Measurements from ENCODE around the gene NKPD1. TPM values are rescaled to one million over a fixed set of nuclear protein-coding genes. Genes with fewer than 3 reads are reported as not detected.

Gene NKPD1
- total and polyA plus RNA-seq, 10 of the 15 experiments (the other 5 are each of a cell fraction or from before 2014, with no cell fraction given) = 0.05 to 0.18 (median 0.06) TPM; not detected in 7

DNA sequence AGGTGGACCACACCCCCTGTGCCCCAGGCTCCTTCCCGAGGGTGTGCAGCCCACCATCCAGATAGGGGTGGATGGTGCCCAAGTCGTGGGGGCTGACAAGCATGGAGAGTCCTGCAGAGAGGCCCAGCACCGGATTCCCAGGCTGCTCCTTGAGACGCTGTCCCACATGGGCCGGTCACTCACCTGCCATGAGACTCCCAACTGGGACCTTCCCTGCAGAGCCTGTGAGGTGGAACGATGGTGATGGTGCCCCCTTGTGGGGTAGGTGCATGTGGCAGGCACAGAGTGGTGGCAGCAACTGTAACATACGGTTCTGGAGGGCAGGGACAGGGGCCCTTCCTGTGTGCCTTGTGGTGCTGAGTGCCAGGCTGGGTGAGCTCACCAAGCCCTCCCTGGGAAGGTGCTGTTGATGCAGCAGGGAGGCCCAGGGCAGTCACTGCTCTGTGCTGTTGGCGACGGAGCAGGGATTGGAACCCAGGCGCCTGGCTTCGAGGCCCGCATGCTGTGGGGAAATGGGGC is 34.7 kb downstream of the NKPD1 start (continued):
- TF ChIP-seq CHD2 (IDR thresholded peaks at IDR 0.05; ENCODE audit: borderline replicate concordance, low read depth, low read length) = no peak
- no peak for TF ChIP-seq RBBP5 (conservative IDR thresholded peaks at IDR 0.05)
- TF ChIP-seq MXI1 (IDR thresholded peaks at IDR 0.05; ENCODE audit: low read depth, low read length) = peak; percentile 67; the same call in 1 of the 2 replicates
- 0 out of 4 replicates have a peak, but pooled peaks of 1 of the 2 experiments have one; percentile 5 for TF ChIP-seq SRF (IDR thresholded peaks at IDR 0.05; ENCODE audit: low read depth in 2 of 2, low read length in 2 of 2)
- 0 out of 2 replicates have a peak, but pooled peaks have one; percentile 56 for TF ChIP-seq YY1 (IDR thresholded peaks at IDR 0.05; ENCODE audit: low read depth, low read length)
- TF ChIP-seq BCL11A (IDR thresholded peaks at IDR 0.05; ENCODE audit: low read depth, low read length) = no peak
- no peak for TF ChIP-seq ZNF217 (IDR thresholded peaks at IDR 0.05)
- TF ChIP-seq LARP7 (IDR thresholded peaks at IDR 0.05) = peak; percentile 19; the same call in 1 of the 2 replicates
- no peak for TF ChIP-seq SIN3A (IDR thresholded peaks at IDR 0.05; ENCODE audit: low read depth, low read length)
- peak; percentile 69 for TF ChIP-seq SMC3 (IDR thresholded peaks at IDR 0.05; ENCODE audit: borderline replicate concordance, low read length)
- TF ChIP-seq, protein P1, sequence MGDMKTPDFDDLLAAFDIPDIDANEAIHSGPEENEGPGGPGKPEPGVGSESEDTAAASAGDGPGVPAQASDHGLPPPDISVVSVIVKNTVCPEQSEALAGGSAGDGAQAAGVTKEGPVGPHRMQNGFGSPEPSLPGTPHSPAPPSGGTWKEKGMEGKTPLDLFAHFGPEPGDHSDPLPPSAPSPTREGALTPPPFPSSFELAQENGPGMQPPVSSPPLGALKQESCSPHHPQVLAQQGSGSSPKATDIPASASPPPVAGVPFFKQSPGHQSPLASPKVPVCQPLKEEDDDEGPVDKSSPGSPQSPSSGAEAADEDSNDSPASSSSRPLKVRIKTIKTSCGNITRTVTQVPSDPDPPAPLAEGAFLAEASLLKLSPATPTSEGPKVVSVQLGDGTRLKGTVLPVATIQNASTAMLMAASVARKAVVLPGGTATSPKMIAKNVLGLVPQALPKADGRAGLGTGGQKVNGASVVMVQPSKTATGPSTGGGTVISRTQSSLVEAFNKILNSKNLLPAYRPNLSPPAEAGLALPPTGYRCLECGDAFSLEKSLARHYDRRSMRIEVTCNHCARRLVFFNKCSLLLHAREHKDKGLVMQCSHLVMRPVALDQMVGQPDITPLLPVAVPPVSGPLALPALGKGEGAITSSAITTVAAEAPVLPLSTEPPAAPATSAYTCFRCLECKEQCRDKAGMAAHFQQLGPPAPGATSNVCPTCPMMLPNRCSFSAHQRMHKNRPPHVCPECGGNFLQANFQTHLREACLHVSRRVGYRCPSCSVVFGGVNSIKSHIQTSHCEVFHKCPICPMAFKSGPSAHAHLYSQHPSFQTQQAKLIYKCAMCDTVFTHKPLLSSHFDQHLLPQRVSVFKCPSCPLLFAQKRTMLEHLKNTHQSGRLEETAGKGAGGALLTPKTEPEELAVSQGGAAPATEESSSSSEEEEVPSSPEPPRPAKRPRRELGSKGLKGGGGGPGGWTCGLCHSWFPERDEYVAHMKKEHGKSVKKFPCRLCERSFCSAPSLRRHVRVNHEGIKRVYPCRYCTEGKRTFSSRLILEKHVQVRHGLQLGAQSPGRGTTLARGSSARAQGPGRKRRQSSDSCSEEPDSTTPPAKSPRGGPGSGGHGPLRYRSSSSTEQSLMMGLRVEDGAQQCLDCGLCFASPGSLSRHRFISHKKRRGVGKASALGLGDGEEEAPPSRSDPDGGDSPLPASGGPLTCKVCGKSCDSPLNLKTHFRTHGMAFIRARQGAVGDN (IDR thresholded peaks at IDR 0.05) = no peak
- peak; percentile 28; the same call in 1 of the 2 replicates for TF ChIP-seq POLR2A (IDR thresholded peaks at IDR 0.05; ENCODE audit: low read depth, low read length)
- TF ChIP-seq ATF7 (IDR thresholded peaks at IDR 0.05; ENCODE audit: low read depth) = no peak
- TF ChIP-seq, protein P2, sequence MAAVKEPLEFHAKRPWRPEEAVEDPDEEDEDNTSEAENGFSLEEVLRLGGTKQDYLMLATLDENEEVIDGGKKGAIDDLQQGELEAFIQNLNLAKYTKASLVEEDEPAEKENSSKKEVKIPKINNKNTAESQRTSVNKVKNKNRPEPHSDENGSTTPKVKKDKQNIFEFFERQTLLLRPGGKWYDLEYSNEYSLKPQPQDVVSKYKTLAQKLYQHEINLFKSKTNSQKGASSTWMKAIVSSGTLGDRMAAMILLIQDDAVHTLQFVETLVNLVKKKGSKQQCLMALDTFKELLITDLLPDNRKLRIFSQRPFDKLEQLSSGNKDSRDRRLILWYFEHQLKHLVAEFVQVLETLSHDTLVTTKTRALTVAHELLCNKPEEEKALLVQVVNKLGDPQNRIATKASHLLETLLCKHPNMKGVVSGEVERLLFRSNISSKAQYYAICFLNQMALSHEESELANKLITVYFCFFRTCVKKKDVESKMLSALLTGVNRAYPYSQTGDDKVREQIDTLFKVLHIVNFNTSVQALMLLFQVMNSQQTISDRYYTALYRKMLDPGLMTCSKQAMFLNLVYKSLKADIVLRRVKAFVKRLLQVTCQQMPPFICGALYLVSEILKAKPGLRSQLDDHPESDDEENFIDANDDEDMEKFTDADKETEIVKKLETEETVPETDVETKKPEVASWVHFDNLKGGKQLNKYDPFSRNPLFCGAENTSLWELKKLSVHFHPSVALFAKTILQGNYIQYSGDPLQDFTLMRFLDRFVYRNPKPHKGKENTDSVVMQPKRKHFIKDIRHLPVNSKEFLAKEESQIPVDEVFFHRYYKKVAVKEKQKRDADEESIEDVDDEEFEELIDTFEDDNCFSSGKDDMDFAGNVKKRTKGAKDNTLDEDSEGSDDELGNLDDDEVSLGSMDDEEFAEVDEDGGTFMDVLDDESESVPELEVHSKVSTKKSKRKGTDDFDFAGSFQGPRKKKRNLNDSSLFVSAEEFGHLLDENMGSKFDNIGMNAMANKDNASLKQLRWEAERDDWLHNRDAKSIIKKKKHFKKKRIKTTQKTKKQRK (IDR thresholded peaks at IDR 0.05; ENCODE audit: low read depth, low read length) = no peak
- peak; percentile 21 for TF ChIP-seq SP1 (IDR thresholded peaks at IDR 0.05; ENCODE audit: low read depth, low read length)
- no peak for TF ChIP-seq SMAD1 (IDR thresholded peaks at IDR 0.05; ENCODE audit: low read depth, partially characterized antibody)
- 0 out of 2 replicates have a peak, but pooled peaks have one; percentile 22 for TF ChIP-seq IRF4 (IDR thresholded peaks at IDR 0.05; ENCODE audit: low read depth, low read length)
- no peak for TF ChIP-seq HDAC6 (IDR thresholded peaks at IDR 0.05; ENCODE audit: unreplicated experiment)
- TF ChIP-seq, protein P3, sequence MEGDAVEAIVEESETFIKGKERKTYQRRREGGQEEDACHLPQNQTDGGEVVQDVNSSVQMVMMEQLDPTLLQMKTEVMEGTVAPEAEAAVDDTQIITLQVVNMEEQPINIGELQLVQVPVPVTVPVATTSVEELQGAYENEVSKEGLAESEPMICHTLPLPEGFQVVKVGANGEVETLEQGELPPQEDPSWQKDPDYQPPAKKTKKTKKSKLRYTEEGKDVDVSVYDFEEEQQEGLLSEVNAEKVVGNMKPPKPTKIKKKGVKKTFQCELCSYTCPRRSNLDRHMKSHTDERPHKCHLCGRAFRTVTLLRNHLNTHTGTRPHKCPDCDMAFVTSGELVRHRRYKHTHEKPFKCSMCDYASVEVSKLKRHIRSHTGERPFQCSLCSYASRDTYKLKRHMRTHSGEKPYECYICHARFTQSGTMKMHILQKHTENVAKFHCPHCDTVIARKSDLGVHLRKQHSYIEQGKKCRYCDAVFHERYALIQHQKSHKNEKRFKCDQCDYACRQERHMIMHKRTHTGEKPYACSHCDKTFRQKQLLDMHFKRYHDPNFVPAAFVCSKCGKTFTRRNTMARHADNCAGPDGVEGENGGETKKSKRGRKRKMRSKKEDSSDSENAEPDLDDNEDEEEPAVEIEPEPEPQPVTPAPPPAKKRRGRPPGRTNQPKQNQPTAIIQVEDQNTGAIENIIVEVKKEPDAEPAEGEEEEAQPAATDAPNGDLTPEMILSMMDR (IDR thresholded peaks at IDR 0.05 in 2 of 3, conservative IDR thresholded peaks at IDR 0.05 in 1 of 3; ENCODE audit: control insufficient read depth in 2 of 3, extremely low read depth in 1 of 3, insufficient read depth in 1 of 3, low read depth in 3 of 3, low read length in 3 of 3) = peak; percentile 79 to 93 (median 83)
- peak; percentile 39 for TF ChIP-seq MYC (IDR thresholded peaks at IDR 0.05; ENCODE audit: insufficient read depth, insufficient read length, insufficient replicate concordance, low read length, severe bottlenecking)
